HG02623 (cell line): ENCODE data around the gene SLC6A13.
"Not testable (repeated sequence)": the region's sequence is repeated elsewhere in the genome, so short reads cannot be mapped to it uniquely, and the experiment has no call there.

Experiments
- ATAC-seq: cut with Tn5 transposase; IDR thresholded peaks from one replicate; pipeline ENCODE4 v1.9.1; 2021; ENCODE audit warnings: moderate library complexity; ENCODE audit not compliant: unreplicated experiment

The SLC6A13 gene

GRCh38 chr12:218221-218620, 44.4 kb downstream of the SLC6A13 start:
- ATAC-seq, result no peak

- ATAC-seq, result not testable (repeated sequence)
These were observed 45.6 kb downstream of the SLC6A13 start for GRCh38 chr12:217029-217428.

- ATAC-seq, result no peak
These were observed 47.5 kb downstream of the SLC6A13 start for GRCh38 chr12:215116-215515.

- no peak for ATAC-seq
These were observed 48.5 kb downstream of the SLC6A13 start, which contains the start of gene SLC6A12 for GRCh38 chr12:214003-214741. Gene SLC6A12 (minus strand): TSS chr12:214157. CDS start chr12:209986, 4,171 bp downstream.

GRCh38 chr12:213527-213932, 49.1 kb downstream of the SLC6A13 start:
- ATAC-seq, result no peak

GRCh38 chr12:212715-213526, 49.7 kb downstream of the SLC6A13 start:
- no peak for ATAC-seq

- no peak for ATAC-seq
These were observed 50.3 kb downstream of the SLC6A13 start for GRCh38 chr12:212415-212714.

GRCh38 chr12:211639-212414, 50.8 kb downstream of the SLC6A13 start:
- ATAC-seq, result no peak

- no peak for ATAC-seq
These were observed 51.5 kb downstream of the SLC6A13 start for GRCh38 chr12:211142-211465.

GRCh38 chr12:210277-211141, 52.1 kb downstream of the SLC6A13 start:
- no peak for ATAC-seq

GRCh38 chr12:209851-210250, 52.8 kb downstream of the SLC6A13 start:
- ATAC-seq, result no peak

GRCh38 chr12:209246-209645, 53.4 kb downstream of the SLC6A13 start:
- ATAC-seq, result no peak

- no peak for ATAC-seq
These were observed 53.8 kb downstream of the SLC6A13 start for GRCh38 chr12:208813-209212.

- ATAC-seq, result no peak
These were observed 54.8 kb downstream of the SLC6A13 start for GRCh38 chr12:207804-208203.

GRCh38 chr12:206746-207440, 55.7 kb downstream of the SLC6A13 start:
- ATAC-seq, result no peak

GRCh38 chr12:205026-205425, 57.6 kb downstream of the SLC6A13 start:
- ATAC-seq, result no peak

GRCh38 chr12:204261-204678, 58.4 kb downstream of the SLC6A13 start:
- no peak for ATAC-seq

GRCh38 chr12:203462-204260, 59.0 kb downstream of the SLC6A13 start:
- ATAC-seq, result no peak

GRCh38 chr12:203074-203461, 59.6 kb downstream of the SLC6A13 start:
- no peak for ATAC-seq
